ENCODE results near the gene L3HYPDH. TPM values are rescaled to one million over a fixed set of nuclear protein-coding genes. Genes with fewer than 3 reads are reported as not detected.

The L3HYPDH gene
- polyA plus RNA-seq, 3 donors = 3.9 to 30.7 (median 5.3) TPM

GRCh38 chr14:59530349-59530748 lies 46.1 kb upstream of the L3HYPDH start:
- Histone ChIP-seq H3K27ac (ENCODE audit: low read depth in 1 of 2, low read length in 2 of 2) (no peak overlapping the region), H3K79me2 (ENCODE audit: insufficient read depth, low read length) (no peaks in the 10 kb centered on the region), H4K20me1 (ENCODE audit: insufficient read depth, low read length) (no peaks in the 10 kb centered on the region), H3K36me3 (replicated peaks in 1 of 2; ENCODE audit: control insufficient read depth in 1 of 2, insufficient read depth in 2 of 2, low read length in 2 of 2) (no peaks in the 10 kb centered on the region), H3K9me3 (replicated peaks in 1 of 2; ENCODE audit: control insufficient read depth in 1 of 2, insufficient read depth in 1 of 2, low read length in 2 of 2) (no peaks in the 10 kb centered on the region), H3K4me1 (ENCODE audit: control insufficient read depth in 1 of 2, insufficient read depth in 2 of 2, low read length in 2 of 2) (no peaks in the 10 kb centered on the region), H3K9ac (ENCODE audit: insufficient read depth, low read length, poor library complexity, severe bottlenecking) (no peak overlapping the region), H3K4me3 (replicated peaks in 1 of 3; ENCODE audit: low read depth in 2 of 3, low read length in 3 of 3) (no peak overlapping the region), H2AFZ (ENCODE audit: insufficient read depth, low read depth, low read length, poor library complexity, severe bottlenecking) (no peak overlapping the region), H3K27me3 (ENCODE audit: control insufficient read depth in 2 of 2, insufficient read depth in 2 of 2, low read length in 2 of 2) (no peaks in the 10 kb centered on the region), H3K4me2 (replicated peaks; ENCODE audit: extremely low read depth, low read length, poor library complexity, severe bottlenecking) (no peak overlapping the region)
- no peak for TF ChIP-seq CTCF (IDR thresholded peaks at IDR 0.05)
- Mint-ChIP-seq H3K36me3 (no peaks in the 10 kb centered on the region), H3K27ac (no peak overlapping the region), H3K9me3 (peaks cover 0 to 9% (median 3%) of the 10 kb centered on the region in 7 donors), H3K4me1 (no peaks in the 10 kb centered on the region), H3K27me3 (ENCODE audit: low read depth in 3 of 3) (peaks cover 0 to 1% (median 0%) of the 10 kb centered on the region in 3 donors), H3K4me3 (no peak overlapping the region)
- intact Hi-C loops (cut with micrococcal nuclease) = no loop called here
- no peak for DNase-seq

- Histone ChIP-seq H3K27me3 (ENCODE audit: control insufficient read depth in 2 of 2, insufficient read depth in 2 of 2, low read length in 2 of 2) (no peaks in the 10 kb centered on the region), H2AFZ (ENCODE audit: insufficient read depth, low read depth, low read length, poor library complexity, severe bottlenecking) (no peak overlapping the region), H3K36me3 (replicated peaks in 1 of 2; ENCODE audit: control insufficient read depth in 1 of 2, insufficient read depth in 2 of 2, low read length in 2 of 2) (no peaks in the 10 kb centered on the region), H3K27ac (ENCODE audit: low read depth in 1 of 2, low read length in 2 of 2) (no peak overlapping the region), H3K79me2 (ENCODE audit: insufficient read depth, low read length) (no peaks in the 10 kb centered on the region), H4K20me1 (ENCODE audit: insufficient read depth, low read length) (no peaks in the 10 kb centered on the region), H3K4me2 (replicated peaks; ENCODE audit: extremely low read depth, low read length, poor library complexity, severe bottlenecking) (no peak overlapping the region), H3K9me3 (replicated peaks in 1 of 2; ENCODE audit: control insufficient read depth in 1 of 2, insufficient read depth in 1 of 2, low read length in 2 of 2) (no peaks in the 10 kb centered on the region), H3K4me1 (ENCODE audit: control insufficient read depth in 1 of 2, insufficient read depth in 2 of 2, low read length in 2 of 2) (no peaks in the 10 kb centered on the region), H3K9ac (ENCODE audit: insufficient read depth, low read length, poor library complexity, severe bottlenecking) (no peak overlapping the region), H3K4me3 (replicated peaks in 1 of 3; ENCODE audit: low read depth in 2 of 3, low read length in 3 of 3) (no peak overlapping the region)
- no peak for DNase-seq
- H3K36me3 Mint-ChIP-seq = no peaks in the 10 kb centered on the region
- peaks cover 0 to 9% (median 3%) of the 10 kb centered on the region in 7 donors for H3K9me3 Mint-ChIP-seq
- no peak overlapping the region for H3K27ac Mint-ChIP-seq
- no peaks in the 10 kb centered on the region for H3K4me1 Mint-ChIP-seq
- H3K27me3 Mint-ChIP-seq (ENCODE audit: low read depth in 3 of 3) = peaks cover 0 to 1% (median 0%) of the 10 kb centered on the region in 3 donors
- no peak overlapping the region for H3K4me3 Mint-ChIP-seq
- no peak for TF ChIP-seq CTCF (IDR thresholded peaks at IDR 0.05)
- intact Hi-C loops (cut with micrococcal nuclease) = no loop called here
- no CpG with 5 or more reads among the region's 2 CpGs for WGBS (ENCODE audit: insufficient coverage)
Observed at GRCh38 chr14:59529189-59529588, 45.0 kb upstream of the L3HYPDH start.

Measured in CD14-positive monocyte (primary cell).